ENCODE data around the gene SCARB1. TPM values are rescaled to one million over a fixed set of nuclear protein-coding genes. Genes with fewer than 3 reads are reported as not detected.

Gene SCARB1
- total and polyA plus RNA-seq, 2 donors (not counting 1 experiment from before 2014, with no cell fraction given) = 14.7 to 32.5 TPM

DNA sequence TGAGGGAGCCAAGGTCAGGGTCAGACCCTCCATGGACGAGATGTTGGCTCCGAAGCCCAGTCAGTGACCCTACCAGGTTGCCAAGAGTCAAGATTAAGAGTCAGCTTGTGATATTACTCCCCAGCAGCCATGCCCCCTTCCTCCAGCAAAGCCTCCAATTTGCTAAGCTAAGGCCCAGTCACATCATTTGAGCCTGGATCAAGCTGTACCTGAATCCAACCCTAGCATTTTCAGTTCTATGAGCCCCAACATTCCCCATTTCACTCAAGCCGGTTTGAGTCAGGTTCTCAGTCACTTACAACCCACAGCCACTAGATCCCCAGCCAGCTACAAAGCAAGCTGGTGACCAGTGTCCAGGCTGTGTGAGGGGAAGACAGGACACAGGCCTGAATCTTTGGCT is 49.9 kb downstream of the SCARB1 start:
- no peak overlapping the region for H3K4me3 ChIP-seq (replicated peaks in 1 of 4; ENCODE audit: control extremely low read depth in 1 of 4, insufficient read depth in 1 of 4, low read depth in 3 of 4, low read length in 4 of 4)
- peaks cover 1% of the 10 kb centered on the region for H3K36me3 ChIP-seq (ENCODE audit: control insufficient read depth, insufficient read depth, low read length)
- no peak overlapping the region for H3K4me2 ChIP-seq (ENCODE audit: extremely low read depth, insufficient read depth, low read length)
- no peak overlapping the region for H2AFZ ChIP-seq (ENCODE audit: low read length)
- no peaks in the 10 kb centered on the region for H3K9me3 ChIP-seq (ENCODE audit: control insufficient read depth, insufficient read depth, low read depth, low read length)
- H3K9ac ChIP-seq (ENCODE audit: insufficient read depth, low read length) = no peak overlapping the region
- H4K20me1 ChIP-seq (ENCODE audit: control insufficient read depth, extremely low read depth, insufficient read depth, low read length) = no peaks in the 10 kb centered on the region
- no peaks in the 10 kb centered on the region for H3K27me3 ChIP-seq (ENCODE audit: control insufficient read depth, insufficient read depth, low read length)
- TF ChIP-seq, protein P1, sequence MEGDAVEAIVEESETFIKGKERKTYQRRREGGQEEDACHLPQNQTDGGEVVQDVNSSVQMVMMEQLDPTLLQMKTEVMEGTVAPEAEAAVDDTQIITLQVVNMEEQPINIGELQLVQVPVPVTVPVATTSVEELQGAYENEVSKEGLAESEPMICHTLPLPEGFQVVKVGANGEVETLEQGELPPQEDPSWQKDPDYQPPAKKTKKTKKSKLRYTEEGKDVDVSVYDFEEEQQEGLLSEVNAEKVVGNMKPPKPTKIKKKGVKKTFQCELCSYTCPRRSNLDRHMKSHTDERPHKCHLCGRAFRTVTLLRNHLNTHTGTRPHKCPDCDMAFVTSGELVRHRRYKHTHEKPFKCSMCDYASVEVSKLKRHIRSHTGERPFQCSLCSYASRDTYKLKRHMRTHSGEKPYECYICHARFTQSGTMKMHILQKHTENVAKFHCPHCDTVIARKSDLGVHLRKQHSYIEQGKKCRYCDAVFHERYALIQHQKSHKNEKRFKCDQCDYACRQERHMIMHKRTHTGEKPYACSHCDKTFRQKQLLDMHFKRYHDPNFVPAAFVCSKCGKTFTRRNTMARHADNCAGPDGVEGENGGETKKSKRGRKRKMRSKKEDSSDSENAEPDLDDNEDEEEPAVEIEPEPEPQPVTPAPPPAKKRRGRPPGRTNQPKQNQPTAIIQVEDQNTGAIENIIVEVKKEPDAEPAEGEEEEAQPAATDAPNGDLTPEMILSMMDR (conservative IDR thresholded peaks at IDR 0.05 in 1 of 2, IDR thresholded peaks at IDR 0.05 in 1 of 2; ENCODE audit: low read depth in 1 of 2, low read length in 2 of 2) = no peak
- no peak for TF ChIP-seq EZH2 (IDR thresholded peaks at IDR 0.05; ENCODE audit: low read length, missing control alignments)
- H3K4me1 ChIP-seq (ENCODE audit: control insufficient read depth, extremely low read depth, insufficient read depth, low read length) = peaks cover 4% of the 10 kb centered on the region
- no peaks in the 10 kb centered on the region for H3K79me2 ChIP-seq (ENCODE audit: control insufficient read depth, insufficient read depth, low read length)
- DNase-seq (ENCODE audit: low read depth in 2 of 2) = no peak
- H3K27ac ChIP-seq (ENCODE audit: insufficient read depth, low read length) = no peak overlapping the region

DNA sequence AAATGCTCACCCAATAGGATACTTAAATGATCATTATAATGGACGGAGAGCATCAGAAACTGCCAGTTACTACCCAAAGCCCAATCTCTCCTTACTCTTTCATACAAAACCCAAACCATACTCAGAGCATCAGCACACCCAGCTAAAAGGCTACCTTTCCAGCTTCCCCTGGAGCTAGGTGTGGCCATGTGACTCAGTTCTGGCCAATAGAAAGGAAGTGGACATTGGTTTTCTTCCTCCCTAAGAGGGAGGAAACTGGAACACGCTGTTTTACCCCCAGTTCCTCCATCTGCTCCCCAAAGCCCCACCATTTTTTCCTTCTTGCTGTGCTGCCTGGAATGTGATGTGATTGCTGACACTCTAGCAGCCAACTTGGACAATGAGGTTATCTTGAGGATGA is 50.7 kb downstream of the SCARB1 start:
- Histone ChIP-seq H3K9me3 (ENCODE audit: control insufficient read depth, insufficient read depth, low read depth, low read length) (no peaks in the 10 kb centered on the region), H4K20me1 (ENCODE audit: control insufficient read depth, extremely low read depth, insufficient read depth, low read length) (no peaks in the 10 kb centered on the region), H3K4me3 (replicated peaks in 1 of 4; ENCODE audit: control extremely low read depth in 1 of 4, insufficient read depth in 1 of 4, low read depth in 3 of 4, low read length in 4 of 4) (no peak overlapping the region), H3K4me1 (ENCODE audit: control insufficient read depth, extremely low read depth, insufficient read depth, low read length) (peaks cover 4% of the 10 kb centered on the region), H3K9ac (ENCODE audit: insufficient read depth, low read length) (no peak overlapping the region), H3K79me2 (ENCODE audit: control insufficient read depth, insufficient read depth, low read length) (no peaks in the 10 kb centered on the region), H3K27me3 (ENCODE audit: control insufficient read depth, insufficient read depth, low read length) (no peaks in the 10 kb centered on the region), H3K36me3 (ENCODE audit: control insufficient read depth, insufficient read depth, low read length) (peaks cover 1% of the 10 kb centered on the region), H3K27ac (ENCODE audit: insufficient read depth, low read length) (no peak overlapping the region), H3K4me2 (ENCODE audit: extremely low read depth, insufficient read depth, low read length) (no peak overlapping the region), H2AFZ (ENCODE audit: low read length) (no peak overlapping the region)
- no peak for DNase-seq (ENCODE audit: low read depth in 2 of 2)
- TF ChIP-seq EZH2 (IDR thresholded peaks at IDR 0.05; ENCODE audit: low read length, missing control alignments) = no peak
- TF ChIP-seq, protein P1 (conservative IDR thresholded peaks at IDR 0.05 in 1 of 2, IDR thresholded peaks at IDR 0.05 in 1 of 2; ENCODE audit: low read depth in 1 of 2, low read length in 2 of 2) = no peak

DNA sequence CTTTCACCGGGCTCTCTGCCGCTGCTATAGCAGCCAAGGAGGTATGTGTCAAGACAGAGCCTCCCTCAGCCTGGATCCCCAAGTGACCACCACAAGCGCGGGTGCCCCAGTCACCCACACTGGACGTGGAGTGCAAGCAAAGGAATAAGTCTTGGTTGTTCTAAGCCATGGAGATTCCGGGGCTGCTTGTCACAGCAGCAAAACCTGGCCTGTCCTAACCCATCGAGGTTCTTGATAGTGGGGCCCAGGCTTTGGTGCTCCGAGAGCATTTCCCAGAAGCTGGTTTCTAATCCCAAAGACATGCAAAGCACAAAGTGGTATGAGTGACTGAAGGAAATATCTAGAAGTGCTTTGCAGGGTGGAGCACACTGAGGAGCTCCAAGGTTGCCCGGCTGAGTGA is 51.3 kb downstream of the SCARB1 start:
- no peak overlapping the region for H2AFZ ChIP-seq (ENCODE audit: low read length)
- no peak overlapping the region for H3K9ac ChIP-seq (ENCODE audit: insufficient read depth, low read length)
- no peak overlapping the region for H3K4me2 ChIP-seq (ENCODE audit: extremely low read depth, insufficient read depth, low read length)
- H3K4me3 ChIP-seq (replicated peaks in 1 of 4; ENCODE audit: control extremely low read depth in 1 of 4, insufficient read depth in 1 of 4, low read depth in 3 of 4, low read length in 4 of 4) = no peak overlapping the region
- H3K4me1 ChIP-seq (ENCODE audit: control insufficient read depth, extremely low read depth, insufficient read depth, low read length) = peaks cover 4% of the 10 kb centered on the region
- H3K27me3 ChIP-seq (ENCODE audit: control insufficient read depth, insufficient read depth, low read length) = no peaks in the 10 kb centered on the region
- no peaks in the 10 kb centered on the region for H3K9me3 ChIP-seq (ENCODE audit: control insufficient read depth, insufficient read depth, low read depth, low read length)
- TF ChIP-seq, protein P1 (conservative IDR thresholded peaks at IDR 0.05 in 1 of 2, IDR thresholded peaks at IDR 0.05 in 1 of 2; ENCODE audit: low read depth in 1 of 2, low read length in 2 of 2) = no peak
- TF ChIP-seq EZH2 (IDR thresholded peaks at IDR 0.05; ENCODE audit: low read length, missing control alignments) = no peak
- no peaks in the 10 kb centered on the region for H3K79me2 ChIP-seq (ENCODE audit: control insufficient read depth, insufficient read depth, low read length)
- DNase-seq (ENCODE audit: low read depth in 2 of 2) = no peak
- H4K20me1 ChIP-seq (ENCODE audit: control insufficient read depth, extremely low read depth, insufficient read depth, low read length) = no peaks in the 10 kb centered on the region
- H3K27ac ChIP-seq (ENCODE audit: insufficient read depth, low read length) = no peak overlapping the region
- peaks cover 1% of the 10 kb centered on the region for H3K36me3 ChIP-seq (ENCODE audit: control insufficient read depth, insufficient read depth, low read length)
